GM21786 (cell line): ENCODE measurements around the gene RAMACL.

ENCODE experiments used
- ATAC-seq: cut with Tn5 transposase; IDR thresholded peaks from one replicate; pipeline ENCODE4 v1.9.1; 2021; ENCODE audit not compliant: unreplicated experiment

The RAMACL gene

DNA sequence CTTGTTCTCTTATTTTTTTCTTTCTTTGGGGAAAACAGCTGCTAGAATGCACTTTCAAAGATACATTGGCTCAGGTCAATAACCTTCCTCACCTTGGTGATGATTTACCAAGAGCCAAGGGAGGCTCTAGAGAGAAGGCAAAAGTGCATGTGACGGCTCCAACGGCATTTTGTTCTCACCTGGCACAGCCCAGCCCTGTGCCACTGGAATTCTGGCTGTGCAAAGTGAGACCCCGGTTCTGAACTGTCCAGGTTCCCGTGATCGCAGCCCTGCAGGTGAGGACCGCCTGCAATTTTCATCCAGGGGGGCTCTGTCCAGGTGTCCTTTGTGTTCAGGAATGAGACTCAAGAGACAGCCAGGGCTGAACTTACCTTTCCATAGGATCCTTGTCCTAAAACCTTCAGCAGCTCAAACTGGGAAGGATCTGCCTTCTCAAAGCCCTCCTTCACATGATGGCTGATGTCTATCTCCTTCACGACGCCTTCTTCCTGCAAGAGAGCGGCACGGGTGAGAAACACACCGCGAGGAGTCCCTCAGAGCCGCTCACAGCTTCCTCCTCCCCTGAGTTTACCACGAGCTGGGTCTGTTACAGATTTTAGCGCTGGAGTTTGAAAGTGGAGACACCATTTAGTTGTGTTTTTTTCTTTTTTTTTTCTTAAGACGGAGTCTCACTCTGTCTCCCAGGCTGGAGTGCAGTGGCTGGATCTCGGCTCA is 48.0 kb downstream of the RAMACL start:
- no peak for ATAC-seq

DNA sequence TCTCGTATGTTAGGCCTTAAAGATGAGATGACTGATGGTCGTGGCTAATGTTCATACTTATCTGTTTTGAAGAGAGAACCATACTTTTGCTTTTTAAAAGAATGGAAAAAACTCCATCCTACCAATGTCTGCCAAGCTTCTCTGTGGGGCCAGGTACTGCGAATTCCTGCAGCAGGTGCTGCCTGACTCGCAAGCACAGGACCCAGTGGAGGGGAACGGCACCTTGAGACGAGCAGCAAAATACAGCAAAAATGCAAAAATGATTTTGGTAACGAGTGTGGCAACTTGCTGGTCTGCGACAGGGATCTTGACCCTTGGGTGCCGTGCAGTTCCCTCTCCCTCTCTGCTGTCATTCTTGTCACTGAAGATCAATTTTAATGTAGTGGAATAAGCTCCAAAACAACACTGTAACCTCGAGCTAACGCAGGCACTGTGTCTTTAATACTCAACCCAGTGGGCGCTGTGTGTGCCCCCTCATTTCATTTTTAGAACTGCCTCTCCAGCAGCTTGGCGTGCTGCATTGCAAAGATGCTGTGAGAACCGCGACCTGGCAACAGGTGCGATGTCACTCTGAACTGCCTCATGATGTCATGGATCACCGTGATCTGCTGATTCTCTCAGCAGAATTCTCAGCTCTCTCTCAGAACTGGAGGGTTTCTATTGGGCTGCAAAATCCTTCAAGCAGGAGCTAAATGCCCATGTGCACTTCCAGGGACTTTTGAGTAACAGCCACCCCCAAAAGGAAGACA is 51.6 kb downstream of the RAMACL start:
- no peak for ATAC-seq

- no peak for ATAC-seq
These were observed 53.2 kb downstream of the RAMACL start for GRCh38 chr6:166533205-166533824.
